OCI-LY7 (cell line): Measurements from ENCODE around the gene NSD2. TPM values are rescaled to one million over a fixed set of nuclear protein-coding genes. Genes with fewer than 3 reads are reported as not detected.

Source experiments
- BruUV-seq: library from RNA; stranded (reverse); fragments of 400-500 nt; replicated peaks from 2 replicates; lab custom pipeline; 2021; lab: Mats Ljungman, UMichigan
- CTCF ChIA-PET: fragments of 300-600 bp; sonication (Branson Sonifier 250); formaldehyde crosslinking; loops from one replicate; lab custom pipeline; 2022; ENCODE audit warnings: antibody characterized with exemption; ENCODE audit not compliant: unreplicated experiment; lab: Charles Lee
- POLR2A ChIA-PET: fragments of 300-600 bp; sonication (Branson Sonifier 250); formaldehyde crosslinking; loops from one replicate; lab custom pipeline; 2022; ENCODE audit warnings: antibody characterized with exemption; lab: Charles Lee
- DNase-seq: peaks from one replicate; pipeline ENCODE4 v3.0.0-alpha.2; 2015; ENCODE audit warnings: low spot score
- H2AFZ ChIP-seq: fragments of 200-600 bp; sonication (generic), shearing (Covaris generic); 2 replicates; pipeline ENCODE4 v1.6.1; 2014; ENCODE audit warnings: mild to moderate bottlenecking, antibody characterized with exemption, low read length, moderate library complexity
- H3K27ac ChIP-seq: fragments of 200-600 bp; sonication (generic); 2 replicates; pipeline ENCODE4 v1.5.1; 2014; ENCODE audit warnings: mixed run types, low read depth, mild to moderate bottlenecking, moderate library complexity, low read length, inconsistent platforms; ENCODE audit not compliant: poor library complexity, severe bottlenecking
- H3K36me3 ChIP-seq: fragments of 200-600 bp; sonication (generic); 2 replicates; pipeline ENCODE4 v1.6.1; 2014; ENCODE audit warnings: mild to moderate bottlenecking, antibody characterized with exemption, low read length, moderate library complexity, mixed read lengths; ENCODE audit not compliant: insufficient read depth
- H3K4me1 ChIP-seq: fragments of 200-600 bp; sonication (generic); 2 replicates; pipeline ENCODE4 v1.5.1; 2014; ENCODE audit warnings: mild to moderate bottlenecking, low read length; ENCODE audit not compliant: insufficient read depth, poor library complexity, severe bottlenecking
- H3K4me2 ChIP-seq: fragments of 200-600 bp; sonication (generic); 2 replicates; pipeline ENCODE4 v1.6.1; 2014; ENCODE audit warnings: mild to moderate bottlenecking, low read length
- H3K4me3 ChIP-seq: fragments of 200-600 bp; sonication (generic); 2 replicates; pipeline ENCODE4 v1.5.1; 2014; ENCODE audit warnings: mild to moderate bottlenecking, low read depth, low read length; ENCODE audit not compliant: poor library complexity, severe bottlenecking
- H3K79me2 ChIP-seq: fragments of 200-600 bp; sonication (generic); 2 replicates; pipeline ENCODE4 v1.6.1; 2016; ENCODE audit warnings: low read depth, mild to moderate bottlenecking, low read length, moderate library complexity, mixed read lengths; ENCODE audit not compliant: insufficient read depth
- H3K9me2 ChIP-seq: fragments of 200-600 bp; sonication (generic); 2 replicates; pipeline ENCODE4 v1.6.1; 2016; ENCODE audit warnings: mild to moderate bottlenecking, low read length, mixed read lengths; ENCODE audit not compliant: insufficient read depth
- H3K9me3 ChIP-seq: fragments of 200-600 bp; sonication (generic); 2 replicates; pipeline ENCODE4 v1.6.1; 2014; ENCODE audit warnings: mild to moderate bottlenecking, mixed run types, low read length, mixed read lengths
- H4K20me1 ChIP-seq: fragments of 200-600 bp; sonication (generic); 2 replicates; pipeline ENCODE4 v1.6.1; 2014; ENCODE audit warnings: mild to moderate bottlenecking, antibody characterized with exemption, low read length, moderate library complexity, mixed read lengths; ENCODE audit not compliant: insufficient read depth
- EZH2phosphoT487 ChIP-seq: fragments of 200-600 bp; sonication (generic); IDR thresholded peaks from 2 replicates; pipeline ENCODE4 v1.6.1; 2018; ENCODE audit warnings: low read depth, borderline replicate concordance, mild to moderate bottlenecking, mixed run types, antibody characterized with exemption, low read length, moderate library complexity, mixed read lengths
- intact Hi-C: fragments of 100-400 bp; cut with micrococcal nuclease; formaldehyde crosslinking; loops from one replicate; pipeline ENCODE4 v1.10.0; 2022; ENCODE audit not compliant: unreplicated experiment
- total RNA-seq, 2 experiments: library from RNA; depleted of rRNA in 1 of 2; stranded (reverse); fragments of >200 nt in 1 of 2; shearing (Covaris generic) in 1 of 2; gene quantifications; 2 replicates each; pipeline ENCODE4 v1.2.3, GENCODE V29; 2014 to 2022
- TF ChIP-seq, protein P1 (sequence below): fragments of 200-600 bp; sonication (generic); conservative IDR thresholded peaks from 2 replicates; pipeline ENCODE4 v1.5.1; 2014; ENCODE audit warnings: mild to moderate bottlenecking, antibody characterized with exemption, low read length, moderate library complexity, mixed read lengths

Gene NSD2
- total RNA-seq, 2 experiments from 2014 or later, result 169 to 329 TPM

- Histone ChIP-seq H3K4me1 (no peaks in the 10 kb centered on the region), H3K4me2 (no peak overlapping the region), H4K20me1 (no peaks in the 10 kb centered on the region), H3K9me2 (no peaks in the 10 kb centered on the region), H2AFZ (no peak overlapping the region), H3K36me3 (peaks cover 99% of the 10 kb centered on the region), H3K79me2 (no peaks in the 10 kb centered on the region), H3K4me3 (no peak overlapping the region), H3K27ac (no peak overlapping the region), H3K9me3 (no peaks in the 10 kb centered on the region)
- POLR2A ChIA-PET, result no interaction called here
- DNase-seq, result no peak
- BruUV-seq, result no TSS peak
- CTCF ChIA-PET, result no interaction called here
- TF ChIP-seq, protein P1, sequence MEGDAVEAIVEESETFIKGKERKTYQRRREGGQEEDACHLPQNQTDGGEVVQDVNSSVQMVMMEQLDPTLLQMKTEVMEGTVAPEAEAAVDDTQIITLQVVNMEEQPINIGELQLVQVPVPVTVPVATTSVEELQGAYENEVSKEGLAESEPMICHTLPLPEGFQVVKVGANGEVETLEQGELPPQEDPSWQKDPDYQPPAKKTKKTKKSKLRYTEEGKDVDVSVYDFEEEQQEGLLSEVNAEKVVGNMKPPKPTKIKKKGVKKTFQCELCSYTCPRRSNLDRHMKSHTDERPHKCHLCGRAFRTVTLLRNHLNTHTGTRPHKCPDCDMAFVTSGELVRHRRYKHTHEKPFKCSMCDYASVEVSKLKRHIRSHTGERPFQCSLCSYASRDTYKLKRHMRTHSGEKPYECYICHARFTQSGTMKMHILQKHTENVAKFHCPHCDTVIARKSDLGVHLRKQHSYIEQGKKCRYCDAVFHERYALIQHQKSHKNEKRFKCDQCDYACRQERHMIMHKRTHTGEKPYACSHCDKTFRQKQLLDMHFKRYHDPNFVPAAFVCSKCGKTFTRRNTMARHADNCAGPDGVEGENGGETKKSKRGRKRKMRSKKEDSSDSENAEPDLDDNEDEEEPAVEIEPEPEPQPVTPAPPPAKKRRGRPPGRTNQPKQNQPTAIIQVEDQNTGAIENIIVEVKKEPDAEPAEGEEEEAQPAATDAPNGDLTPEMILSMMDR, result no peak
- no peak for TF ChIP-seq EZH2phosphoT487
- intact Hi-C loops, result no loop called here
Observed at GRCh38 chr4:1973661-1974060, 102.5 kb downstream of the NSD2 start.

DNA sequence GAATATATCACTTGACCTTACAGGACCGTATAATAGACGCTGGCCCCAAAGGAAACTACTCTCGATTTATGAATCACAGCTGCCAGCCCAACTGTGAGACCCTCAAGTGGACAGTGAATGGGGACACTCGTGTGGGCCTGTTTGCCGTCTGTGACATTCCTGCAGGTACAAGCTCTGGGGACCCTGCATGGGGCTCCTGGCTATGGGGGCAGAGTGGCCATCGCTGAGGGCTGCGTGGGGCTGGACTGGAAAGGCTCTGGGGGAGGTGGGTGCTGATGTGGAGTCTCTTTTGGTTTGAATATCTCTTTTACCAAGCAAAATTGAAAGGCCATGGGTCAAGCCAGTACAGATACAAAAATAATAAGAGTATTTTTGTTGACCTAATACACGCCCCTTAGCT lies 103.6 kb downstream of the NSD2 start:
- ChIA-PET POLR2A (interaction anchor here (0.6 kb wide), 1 partner anchor 80 kb away, joined by 4 read pairs; no protein-coding TSS in a partner anchor), CTCF (no interaction called here)
- Histone ChIP-seq H4K20me1 (no peaks in the 10 kb centered on the region), H2AFZ (no peak overlapping the region), H3K4me3 (no peak overlapping the region), H3K79me2 (no peaks in the 10 kb centered on the region), H3K36me3 (peaks cover 99% of the 10 kb centered on the region), H3K4me2 (no peak overlapping the region), H3K9me3 (no peaks in the 10 kb centered on the region), H3K9me2 (no peaks in the 10 kb centered on the region), H3K4me1 (no peaks in the 10 kb centered on the region), H3K27ac (no peak overlapping the region)
- intact Hi-C loops, result no loop called here
- no TSS peak for BruUV-seq
- no peak for DNase-seq
- TF ChIP-seq EZH2phosphoT487, result no peak
- TF ChIP-seq, protein P1, result no peak

- H3K4me3 ChIP-seq, result no peak overlapping the region
- no peak overlapping the region for H3K4me2 ChIP-seq
- intact Hi-C loops, result no loop called here
- no peak overlapping the region for H3K27ac ChIP-seq
- DNase-seq, result no peak
- H3K9me3 ChIP-seq, result no peaks in the 10 kb centered on the region
- no peaks in the 10 kb centered on the region for H3K9me2 ChIP-seq
- ChIA-PET POLR2A (interaction anchor here (0.6 kb wide), 1 partner anchor 81 kb away, joined by 4 read pairs; no protein-coding TSS in a partner anchor), CTCF (interaction anchor here (0.6 kb wide), 1 partner anchor 62 kb away, joined by 3 read pairs; no protein-coding TSS in a partner anchor)
- no peaks in the 10 kb centered on the region for H4K20me1 ChIP-seq
- BruUV-seq, result no TSS peak
- no peak overlapping the region for H2AFZ ChIP-seq
- peaks cover 99% of the 10 kb centered on the region for H3K36me3 ChIP-seq
- no peaks in the 10 kb centered on the region for H3K79me2 ChIP-seq
- no peaks in the 10 kb centered on the region for H3K4me1 ChIP-seq
- TF ChIP-seq, protein P1, result no peak
- TF ChIP-seq EZH2phosphoT487, result no peak
Observed at GRCh38 chr4:1975391-1975801, 104.2 kb downstream of the NSD2 start.
